Activated CD4-positive, alpha-beta T cell treated with anti-CD3 and anti-CD28 coated beads, Interleukin-2, amount 50 U/mL, for 48 hours (primary cell): ENCODE data around the gene HBA2.
"Not testable (repeated sequence)": the region's sequence is repeated elsewhere in the genome, so short reads cannot be mapped to it uniquely, and the experiment has no call there.

Experiments
- DNase-seq, 2 experiments: peaks; one replicate each; pipeline ENCODE4 v3.0.0-alpha.2; 2020

Gene HBA2

GRCh38 chr16:176006-176405 is 3.3 kb downstream of the HBA2 start:
- not testable (repeated sequence) for DNase-seq

- not testable (repeated sequence) for DNase-seq
Measured at GRCh38 chr16:176477-177382, 4.1 kb downstream of the HBA2 start, which contains the start of gene HBA1. Gene HBA1 (plus strand): TSS chr16:176680. CDS start chr16:176717, 37 bp downstream.

GRCh38 chr16:177394-177822 is 4.7 kb downstream of the HBA2 start:
- DNase-seq = no peak

GRCh38 chr16:177981-178667 is 5.4 kb downstream of the HBA2 start:
- no peak for DNase-seq

- DNase-seq = no peak
Measured at GRCh38 chr16:178668-179015, 6.0 kb downstream of the HBA2 start.

- DNase-seq = no peak
Measured at GRCh38 chr16:179211-180092, 6.8 kb downstream of the HBA2 start.

- DNase-seq = peak; percentile 47 to 49
Measured at GRCh38 chr16:180101-180675, 7.5 kb downstream of the HBA2 start, which contains the start of gene HBQ1. Gene HBQ1 (plus strand): TSS chr16:180459. CDS start chr16:180487, 28 bp downstream.

GRCh38 chr16:180681-181564 is 8.2 kb downstream of the HBA2 start:
- peak; percentile 88 for DNase-seq

- DNase-seq = no peak
Measured at GRCh38 chr16:181565-182021, 8.9 kb downstream of the HBA2 start.

- DNase-seq = no peak
Measured at GRCh38 chr16:183005-183404, 10.3 kb downstream of the HBA2 start.

GRCh38 chr16:185213-185612 is 12.5 kb downstream of the HBA2 start:
- no peak for DNase-seq

GRCh38 chr16:185691-186090 is 13.0 kb downstream of the HBA2 start:
- no peak for DNase-seq

- DNase-seq = no peak
Measured at GRCh38 chr16:187330-187729, 14.7 kb downstream of the HBA2 start.

GRCh38 chr16:188674-189073 is 16.0 kb downstream of the HBA2 start:
- no peak for DNase-seq

- DNase-seq = no peak
Measured at GRCh38 chr16:189604-190186, 17.0 kb downstream of the HBA2 start.

- DNase-seq = no peak
Measured at GRCh38 chr16:191831-192230, 19.2 kb downstream of the HBA2 start.

GRCh38 chr16:192686-193085 is 20.0 kb downstream of the HBA2 start:
- DNase-seq = no peak

GRCh38 chr16:193441-193840 is 20.8 kb downstream of the HBA2 start:
- no peak for DNase-seq

- no peak for DNase-seq
Measured at GRCh38 chr16:194516-194915, 21.8 kb downstream of the HBA2 start.

- no peak for DNase-seq
Measured at GRCh38 chr16:200388-200787, 27.7 kb downstream of the HBA2 start.

GRCh38 chr16:203246-203645 is 30.6 kb downstream of the HBA2 start:
- DNase-seq = no peak
